Kasumi-1 (cell line): ENCODE results near the gene PCAT7.
"Not testable (repeated sequence)": the region's sequence is repeated elsewhere in the genome, so short reads cannot be mapped to it uniquely, and the experiment has no call there.

ENCODE experiments used
- DNase-seq, 2 experiments: peaks; one replicate each; lab custom pipeline; 2025; lab: John Stamatoyannopoulos, UW

PCAT7 gene

DNA sequence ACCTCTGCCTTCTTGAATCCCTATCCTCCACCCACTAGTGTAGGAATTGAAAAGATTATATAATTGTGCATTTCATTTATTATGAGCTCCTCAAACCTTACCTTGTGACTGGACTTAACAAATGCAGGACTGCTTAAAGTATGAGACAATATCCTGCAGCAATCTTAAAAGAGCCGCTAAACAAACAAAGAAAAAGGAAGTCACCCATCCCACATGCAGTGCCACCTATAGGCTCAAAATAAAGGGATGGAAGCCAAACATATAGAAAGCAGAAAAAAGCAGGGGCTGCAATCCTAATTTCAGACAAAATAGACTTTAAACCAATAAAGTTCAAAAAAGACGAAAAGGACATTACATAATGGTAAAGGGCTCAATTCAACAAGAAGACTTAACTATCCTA, 8.7 kb downstream of the PCAT7 start:
- peak; percentile 31 to 34 for DNase-seq

DNA sequence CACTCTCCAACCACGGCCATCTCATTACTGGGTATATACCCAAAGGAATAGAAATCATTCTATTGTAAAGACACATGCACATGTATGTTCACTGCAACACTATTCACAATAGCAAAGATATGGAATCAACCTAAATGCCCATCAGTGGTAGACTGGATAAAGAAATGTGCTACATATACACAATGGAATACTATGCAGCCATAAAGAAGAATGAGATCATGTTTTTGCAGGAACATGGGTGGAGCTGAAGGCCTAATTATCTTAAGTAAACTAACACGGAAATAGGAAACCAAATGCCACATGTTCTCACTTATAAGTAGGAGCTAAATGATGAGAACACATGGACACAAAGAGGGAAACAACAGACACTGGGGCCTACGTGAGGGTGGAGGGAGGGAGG, 9.4 kb downstream of the PCAT7 start:
- DNase-seq = not testable (repeated sequence)

DNA sequence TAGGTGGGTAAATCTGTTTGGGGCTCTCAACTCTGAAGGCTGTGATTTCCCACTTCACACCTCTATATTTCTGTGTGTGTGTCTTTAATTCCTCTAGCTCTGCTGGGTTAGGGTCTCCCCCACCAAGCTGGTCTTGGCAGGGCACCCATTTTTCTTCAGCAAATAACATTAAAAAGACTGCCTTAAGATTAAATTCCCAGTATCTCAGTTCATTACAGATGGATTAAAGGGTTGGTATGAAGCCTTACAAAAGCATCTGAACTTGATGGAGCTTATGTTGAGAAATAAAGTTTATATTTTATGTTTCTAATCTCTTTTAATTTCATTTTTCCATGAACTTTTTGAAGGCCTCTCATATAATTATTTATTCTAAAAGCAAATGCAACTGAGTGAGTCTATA, 11.7 kb downstream of the PCAT7 start:
- DNase-seq = no peak

DNA sequence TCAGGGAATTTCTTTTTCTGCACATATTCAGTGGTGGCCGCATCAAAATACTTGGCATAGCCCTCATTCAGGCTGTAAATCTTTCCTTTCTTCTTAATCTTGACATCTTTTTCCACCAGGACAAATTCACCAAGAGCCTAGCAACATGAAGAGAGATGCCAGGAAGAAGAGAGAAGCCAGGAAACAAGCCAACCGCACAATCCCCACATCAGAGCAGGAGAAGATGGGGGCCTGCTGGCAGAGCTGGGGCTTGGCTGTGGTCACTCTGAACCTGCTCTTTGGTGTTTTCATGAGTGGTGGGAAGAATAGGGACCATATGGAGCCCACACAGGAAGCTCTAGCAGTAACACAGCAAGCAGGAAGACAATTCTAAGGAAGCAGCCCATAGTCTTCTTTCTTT, 12.4 kb downstream of the PCAT7 start:
- no peak for DNase-seq

DNA sequence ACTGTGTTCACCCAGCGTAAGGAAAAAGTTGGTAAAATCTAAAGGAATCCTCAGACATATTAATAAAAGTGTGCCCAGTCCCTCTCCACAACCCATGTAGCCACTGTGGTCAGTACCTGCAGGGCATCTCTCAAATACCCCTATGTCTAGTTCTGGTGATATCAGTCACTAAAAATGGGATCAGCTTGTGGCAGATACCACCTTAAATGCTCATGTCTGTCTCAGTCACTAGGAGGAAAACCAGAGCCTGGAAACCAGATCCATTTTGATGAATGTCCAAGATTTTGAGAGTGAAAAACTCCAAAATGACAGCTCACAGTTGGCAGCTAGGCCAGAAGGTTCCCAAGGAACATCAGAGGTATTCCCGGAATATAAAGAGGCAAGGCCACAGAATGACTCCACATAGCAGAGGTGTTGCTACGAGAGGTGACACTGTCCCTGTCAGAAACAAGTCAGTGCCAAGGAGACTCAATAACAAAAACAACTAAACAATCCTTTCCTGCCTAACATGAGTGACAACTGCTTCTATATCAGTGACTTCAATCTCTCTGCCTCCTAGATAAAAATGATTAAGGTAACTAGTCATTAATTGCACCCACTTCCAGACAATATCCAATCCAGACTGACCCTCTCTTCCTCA, 13.5 kb downstream of the PCAT7 start:
- DNase-seq = no peak

DNA sequence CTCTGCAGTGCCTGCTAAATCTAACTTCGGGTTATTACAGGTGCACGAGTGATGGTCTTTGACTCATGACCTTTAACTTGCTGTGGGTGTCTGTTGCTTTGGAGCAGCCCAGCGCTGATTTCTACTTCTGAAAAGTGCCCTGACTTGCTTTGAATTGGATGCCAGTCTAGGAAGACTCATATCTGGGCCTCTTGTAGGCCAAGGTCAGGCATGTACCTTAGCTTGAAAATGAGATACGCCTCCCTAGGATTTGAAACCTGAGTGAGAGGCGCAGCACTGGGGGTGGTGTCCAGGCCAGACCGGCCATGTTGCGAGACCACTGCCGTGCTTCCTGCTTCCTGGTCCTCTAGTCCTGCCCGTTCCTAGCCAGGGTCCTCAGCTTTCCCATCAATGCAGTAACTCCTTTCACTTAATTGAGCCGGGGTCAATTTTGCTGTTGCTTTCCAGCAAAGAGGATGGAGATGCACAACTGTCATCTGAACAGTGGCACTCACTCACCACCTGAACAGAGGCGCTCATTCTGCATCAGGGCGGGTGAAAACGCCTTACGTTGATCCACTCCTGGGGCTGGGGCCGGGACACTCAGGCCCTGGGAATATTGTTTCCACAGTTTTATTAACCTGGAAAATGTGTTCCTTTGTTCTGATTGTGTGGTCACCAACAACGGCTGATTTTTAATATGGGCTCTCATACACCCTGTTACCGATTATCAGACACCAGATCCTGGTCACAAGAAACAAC, 14.3 kb downstream of the PCAT7 start:
- no peak for DNase-seq

DNA sequence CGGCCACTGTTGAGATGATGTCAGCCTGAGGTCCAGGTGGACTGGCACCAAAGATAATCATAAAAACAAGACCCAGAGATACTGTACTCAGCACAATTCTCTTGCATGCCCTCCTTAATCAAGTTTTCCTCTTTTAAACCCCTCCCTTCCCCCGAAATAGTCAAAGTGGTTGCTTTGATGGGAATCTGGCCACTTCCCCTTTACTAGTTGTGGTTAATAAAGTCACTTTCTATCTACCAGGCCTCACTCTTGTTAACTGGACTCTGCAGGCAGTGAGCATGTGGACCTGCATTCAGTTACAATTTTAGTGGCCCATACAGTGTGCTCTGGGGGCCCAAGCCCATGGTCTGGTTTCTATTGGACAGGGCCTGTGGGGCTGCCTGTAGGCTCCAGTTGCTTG, 21.2 kb downstream of the PCAT7 start:
- no peak for DNase-seq

DNA sequence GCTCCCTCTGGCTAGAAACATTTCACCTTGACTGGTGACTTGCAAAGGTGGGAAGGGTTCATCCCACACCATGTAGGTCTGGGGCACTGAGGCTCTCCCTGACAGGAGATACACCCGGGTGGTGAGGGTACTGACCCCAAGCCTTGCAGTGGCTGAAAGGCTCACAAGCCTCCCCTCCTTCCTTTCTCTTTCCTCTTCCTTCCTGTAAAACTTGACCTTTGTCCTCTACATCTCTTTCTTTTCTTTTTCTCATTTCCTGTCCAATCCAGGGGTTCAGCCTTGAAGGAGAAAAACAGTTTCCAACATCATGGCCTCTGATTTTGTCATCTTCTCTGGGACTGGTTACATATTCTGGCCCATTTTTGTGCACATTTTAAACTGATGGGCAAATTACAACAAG, 22.2 kb downstream of the PCAT7 start:
- DNase-seq = no peak

DNA sequence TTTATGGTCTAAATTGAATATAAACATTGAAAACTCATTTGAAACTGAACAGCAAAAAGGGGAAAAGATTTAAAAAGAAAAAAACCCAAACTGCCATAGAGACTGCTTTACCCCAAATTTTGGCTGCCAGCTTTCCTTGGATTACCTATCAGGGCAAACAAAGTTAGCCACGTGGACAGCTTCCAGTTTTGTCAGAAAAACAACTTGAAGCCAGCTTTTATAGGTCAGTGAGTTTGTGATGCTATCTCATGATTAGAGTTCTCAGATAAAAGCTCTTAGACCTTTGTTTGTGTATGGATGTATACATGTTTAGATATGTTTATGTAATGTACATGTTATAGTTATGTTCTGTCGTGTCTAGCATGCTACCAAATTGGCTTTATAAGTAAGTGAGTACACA, 22.7 kb downstream of the PCAT7 start:
- DNase-seq = no peak

DNA sequence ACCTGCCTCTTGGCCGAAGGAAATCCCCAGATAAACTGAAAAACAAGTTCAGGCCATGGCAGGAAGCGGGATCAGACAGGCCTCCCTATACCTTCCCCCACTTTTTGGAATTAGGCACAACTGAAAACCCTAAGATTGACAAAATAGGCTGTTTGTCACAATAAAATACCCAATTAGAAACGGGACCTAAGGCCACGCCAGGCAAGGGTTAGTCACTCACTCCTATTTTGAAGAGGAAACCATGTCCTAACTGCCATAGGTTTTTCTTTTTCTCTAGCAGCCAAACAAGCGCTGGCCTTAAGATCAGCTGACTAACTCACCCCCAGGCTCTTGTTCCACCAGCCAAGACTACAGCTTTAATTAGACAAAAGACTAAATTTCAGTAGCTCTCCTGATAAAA, 26.8 kb downstream of the PCAT7 start:
- no peak for DNase-seq

DNA sequence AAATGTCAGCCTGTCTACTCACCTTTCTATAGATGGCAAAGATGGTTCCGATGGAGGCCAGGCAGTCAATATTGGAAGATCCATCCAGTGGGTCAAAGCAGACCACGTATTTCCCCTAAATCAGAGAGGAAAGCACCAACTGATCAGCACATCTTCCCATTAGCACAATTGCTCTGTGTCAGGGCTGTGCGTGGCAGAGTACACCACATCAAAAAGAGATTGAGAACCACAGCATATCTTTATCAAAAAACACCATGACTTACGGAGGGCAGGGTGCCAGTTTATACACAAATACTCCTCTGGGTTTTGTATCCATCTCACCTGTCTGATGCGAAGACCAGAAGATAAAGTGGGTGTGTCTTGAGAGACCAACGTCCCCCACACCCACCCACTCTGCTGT, 29.7 kb downstream of the PCAT7 start:
- DNase-seq = no peak

DNA sequence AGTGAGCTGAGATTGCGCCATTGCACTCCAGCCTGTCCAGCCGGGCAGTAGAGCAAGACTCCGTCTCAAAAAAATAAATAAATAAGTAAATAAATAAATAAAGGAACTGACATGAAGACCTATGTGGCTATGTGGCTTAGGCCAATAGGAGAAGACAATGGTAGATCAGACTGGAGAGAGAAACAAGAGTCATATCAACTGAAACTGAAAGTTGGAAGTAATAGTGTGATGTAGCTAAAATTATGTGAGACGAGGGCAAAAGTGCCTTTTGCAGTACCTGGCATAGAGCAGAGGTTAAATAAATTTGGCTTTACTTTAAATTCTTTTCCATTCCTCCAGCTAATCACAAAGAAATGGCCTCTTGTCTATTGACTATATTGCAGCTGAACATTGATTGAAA, 31.4 kb downstream of the PCAT7 start:
- no peak for DNase-seq

DNA sequence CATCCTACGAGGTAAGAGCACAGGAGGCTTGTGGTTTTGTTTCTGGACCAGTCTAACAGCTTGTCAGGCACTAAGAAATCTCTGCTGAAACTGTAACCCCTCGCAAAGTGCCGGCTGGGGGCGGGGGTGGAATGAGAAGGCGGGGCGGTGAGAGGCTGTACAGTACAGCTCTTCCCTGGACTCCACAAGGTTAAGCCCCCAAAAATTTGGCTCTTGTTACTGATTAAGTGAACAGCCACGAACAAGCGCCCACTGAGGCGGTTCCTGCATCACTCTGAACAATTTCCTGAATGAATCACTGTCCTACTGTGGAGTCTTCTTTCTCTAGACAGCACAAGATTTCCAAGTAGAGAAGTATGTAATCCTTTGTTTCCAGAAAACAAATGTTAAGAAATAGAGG, 31.9 kb downstream of the PCAT7 start:
- no peak for DNase-seq

DNA sequence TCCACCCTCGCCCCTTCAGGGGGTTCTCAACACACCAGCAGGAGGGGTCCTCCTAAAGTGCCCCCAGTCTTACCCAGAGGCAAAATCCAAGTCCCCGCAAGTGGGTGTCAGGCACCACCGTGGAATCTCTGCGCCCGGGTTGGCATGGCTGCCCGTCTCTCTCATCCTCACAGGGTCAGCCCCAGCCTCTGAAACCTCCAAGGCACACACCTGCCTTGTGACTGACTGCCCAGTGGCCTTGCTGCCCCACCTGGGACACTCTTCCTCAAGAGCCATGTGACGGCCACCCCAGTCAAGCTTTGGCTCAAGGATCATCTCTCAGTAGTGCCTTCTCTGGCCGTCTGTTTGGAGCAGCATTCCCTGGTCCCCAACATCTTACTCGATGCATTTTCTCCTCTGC, 33.8 kb downstream of the PCAT7 start:
- no peak for DNase-seq

DNA sequence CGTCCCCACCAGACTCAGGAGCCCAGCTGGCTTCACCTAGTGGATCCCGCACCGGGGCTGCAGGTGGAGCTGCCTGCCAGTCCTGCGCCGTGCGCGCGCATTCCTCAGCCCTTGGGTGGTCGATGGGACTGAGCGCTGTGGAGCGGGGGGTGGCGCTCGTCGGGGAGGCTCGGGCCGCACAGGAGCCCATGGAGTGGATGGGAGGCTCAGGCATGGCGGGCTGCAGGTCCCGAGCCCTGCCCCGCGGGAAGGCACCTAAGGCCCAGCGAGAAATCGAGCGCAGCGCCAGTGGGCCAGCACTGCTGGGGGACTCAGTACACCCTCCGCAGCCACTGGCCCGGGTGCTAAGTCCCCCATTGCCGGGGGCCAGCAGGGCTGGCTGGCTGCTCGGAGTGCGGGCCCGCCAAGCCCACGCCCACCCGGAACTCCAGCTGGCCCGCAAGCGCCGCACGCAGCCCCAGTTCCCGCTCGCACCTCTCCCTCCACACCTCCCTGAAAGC, 36.2 kb downstream of the PCAT7 start:
- DNase-seq = not testable (repeated sequence)

DNA sequence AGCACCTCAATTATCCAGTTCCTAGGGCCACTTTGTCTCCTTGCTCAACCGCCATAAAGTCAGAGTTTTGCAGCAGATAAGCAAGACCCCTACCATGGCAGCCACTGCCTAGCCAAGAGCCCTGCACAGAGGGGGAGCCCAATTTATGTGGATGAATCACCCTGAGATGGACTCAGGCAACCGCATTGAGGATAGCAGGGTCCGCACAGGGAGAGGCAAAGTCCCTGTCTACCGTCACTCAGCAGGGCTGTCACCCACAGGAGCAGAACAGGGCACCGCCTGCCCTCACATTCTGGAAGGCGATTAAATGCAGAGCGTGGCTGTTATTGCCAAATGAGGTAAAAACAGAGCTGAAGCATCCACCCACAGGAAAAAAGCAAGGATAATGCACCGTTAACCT, 37.0 kb downstream of the PCAT7 start:
- no peak for DNase-seq

DNA sequence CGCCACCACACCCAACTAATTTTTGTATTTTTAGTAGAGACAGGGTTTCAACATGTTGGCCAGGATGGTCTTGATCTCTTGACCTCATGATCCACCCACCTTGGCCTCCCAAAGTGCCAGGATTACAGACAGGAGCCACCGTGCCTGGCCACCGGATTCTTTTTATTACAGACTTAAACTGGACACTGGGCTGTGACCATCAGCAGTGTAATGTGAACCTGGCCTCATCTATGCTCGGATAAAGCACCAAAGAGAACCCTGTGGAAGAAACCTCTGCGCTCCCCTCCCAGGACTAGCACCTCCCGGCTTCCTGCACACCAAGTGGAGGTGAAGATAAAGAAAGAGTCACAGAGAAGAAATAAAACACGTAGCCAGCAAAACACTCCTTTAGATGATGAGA, 37.8 kb downstream of the PCAT7 start:
- not testable (repeated sequence) for DNase-seq

DNA sequence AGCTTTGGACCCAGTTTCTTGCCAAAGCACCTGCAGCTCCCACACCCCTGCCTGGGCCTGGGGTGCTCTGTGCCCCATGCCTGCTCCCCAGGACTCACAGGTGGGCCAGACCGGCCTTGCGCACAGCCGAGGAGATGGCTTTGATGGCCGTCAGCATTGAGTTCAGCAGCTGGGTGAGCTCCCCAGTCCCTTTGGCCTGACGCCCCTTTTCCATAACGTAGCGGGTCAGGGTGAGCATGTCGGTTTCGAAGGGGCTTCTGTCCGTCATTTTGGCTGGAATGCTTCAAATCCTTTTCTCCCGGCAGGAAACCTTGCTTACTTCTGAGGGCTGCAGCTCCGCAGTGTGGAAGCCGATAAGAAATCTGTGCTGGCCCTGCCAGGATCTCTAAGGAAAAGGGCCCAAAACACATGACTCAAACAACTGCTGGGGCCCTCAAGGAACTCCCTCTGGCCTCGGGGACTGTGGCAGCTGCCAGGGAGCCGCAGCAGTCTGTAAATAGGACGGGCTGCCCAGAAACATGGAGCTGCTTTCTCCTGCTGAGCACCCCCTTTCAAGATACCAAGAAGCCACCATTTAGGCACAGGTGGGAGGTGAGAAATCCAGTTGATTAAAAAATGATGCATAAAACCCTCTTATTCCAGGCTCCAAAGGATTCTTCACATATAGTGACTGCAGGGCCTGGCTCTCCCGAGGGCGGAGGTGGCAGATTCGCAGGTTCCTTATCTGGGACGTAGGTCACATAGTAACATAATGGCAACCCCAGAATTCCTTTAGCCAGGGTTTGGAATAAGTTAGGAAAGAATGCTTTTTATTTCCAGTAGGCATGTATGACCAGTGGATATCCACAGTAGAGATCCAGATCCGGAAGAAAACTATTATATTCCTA, 38.8 kb downstream of the PCAT7 start, which contains the start of gene FBP2:
TSS of gene FBP2 (minus strand) at position 366 of the 887 bp plus-strand sequence. CDS start at position 268, 98 bp downstream.
- no peak for DNase-seq

DNA sequence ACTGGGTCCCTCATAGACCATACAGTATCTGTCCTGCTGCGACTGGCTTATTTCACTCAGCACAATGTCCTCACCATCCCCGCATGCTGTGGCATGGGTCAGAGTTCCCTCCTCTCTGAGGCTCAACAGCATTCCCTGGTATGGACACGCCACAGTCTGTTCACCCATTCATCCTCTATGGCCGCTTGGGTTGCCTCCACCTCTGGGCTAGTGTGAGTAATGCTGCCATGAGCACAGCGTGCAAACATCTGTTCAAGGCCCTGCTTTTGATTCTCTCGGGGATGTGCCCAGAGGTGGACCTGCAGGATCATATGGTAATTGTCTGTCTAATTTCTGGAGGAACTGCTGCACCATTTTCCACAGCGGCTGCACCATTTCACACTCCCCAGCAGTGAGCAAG, 44.2 kb downstream of the PCAT7 start:
- DNase-seq = no peak

DNA sequence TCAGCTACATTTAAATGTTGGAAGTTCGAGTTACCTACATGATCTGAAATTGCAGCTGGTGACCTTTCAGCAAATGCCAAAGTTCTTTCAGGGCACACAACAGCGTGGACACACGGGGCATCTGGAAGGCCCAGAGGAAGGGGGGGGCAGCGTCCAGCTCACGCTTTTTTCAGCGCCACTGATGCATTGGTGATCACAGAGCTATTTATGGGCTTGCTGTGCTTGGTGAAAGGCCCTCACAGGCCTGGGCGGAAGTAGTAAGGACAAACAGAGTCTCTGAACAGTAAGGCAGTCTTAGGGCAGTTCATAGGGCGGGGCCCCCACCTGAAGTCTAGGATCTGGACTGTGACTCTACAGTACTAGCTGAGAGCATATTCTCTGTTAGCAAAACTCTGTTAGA, 45.4 kb downstream of the PCAT7 start:
- DNase-seq = no peak

DNA sequence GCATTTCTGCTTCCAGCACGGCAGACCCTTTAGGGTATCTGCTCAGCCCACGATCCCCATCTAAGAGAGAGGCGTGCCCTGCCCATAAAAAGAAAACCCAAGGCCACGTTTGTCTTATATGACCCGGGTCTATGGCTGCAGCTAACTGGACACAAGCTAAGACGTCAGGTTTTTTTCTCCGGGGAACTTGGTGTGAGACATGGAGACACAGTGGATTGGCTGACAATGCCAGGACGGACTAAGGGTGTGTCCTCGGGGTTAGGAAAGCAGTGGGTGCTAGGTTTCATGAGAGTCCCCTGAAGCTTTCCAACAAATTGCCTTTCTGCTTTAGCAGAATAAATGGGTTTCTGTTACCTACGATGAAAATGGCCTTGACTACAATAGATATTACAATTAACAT, 45.8 kb downstream of the PCAT7 start:
- DNase-seq = no peak

DNA sequence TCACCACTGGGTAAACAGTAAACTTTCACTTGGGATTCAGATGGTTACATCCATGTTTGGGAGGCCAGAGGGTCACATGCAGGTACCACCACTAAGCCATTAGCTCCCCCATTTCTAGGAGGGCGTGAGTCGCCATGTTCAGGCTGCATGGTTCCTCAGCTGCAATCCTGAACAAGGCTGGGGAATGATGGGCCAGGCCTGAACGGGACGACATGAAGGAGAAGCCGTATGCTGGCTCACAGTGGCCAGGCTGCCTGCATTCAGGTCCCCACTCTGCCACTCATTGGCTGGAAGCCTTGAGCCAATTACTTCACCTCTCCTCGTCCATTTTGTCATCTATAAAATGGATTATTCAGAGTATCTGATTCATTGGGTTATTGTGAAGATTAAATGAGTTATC, 47.8 kb downstream of the PCAT7 start:
- no peak for DNase-seq
